ENCODE measurements around the gene ARHGEF17. TPM values are rescaled to one million over a fixed set of nuclear protein-coding genes. Genes with fewer than 3 reads are reported as not detected.
A peak's percentile ranks its signal among the peaks of the same experiment; 100 is the strongest.

The ARHGEF17 gene
- total RNA-seq, 1 experiment from 2014 or later: 17.5 TPM

DNA sequence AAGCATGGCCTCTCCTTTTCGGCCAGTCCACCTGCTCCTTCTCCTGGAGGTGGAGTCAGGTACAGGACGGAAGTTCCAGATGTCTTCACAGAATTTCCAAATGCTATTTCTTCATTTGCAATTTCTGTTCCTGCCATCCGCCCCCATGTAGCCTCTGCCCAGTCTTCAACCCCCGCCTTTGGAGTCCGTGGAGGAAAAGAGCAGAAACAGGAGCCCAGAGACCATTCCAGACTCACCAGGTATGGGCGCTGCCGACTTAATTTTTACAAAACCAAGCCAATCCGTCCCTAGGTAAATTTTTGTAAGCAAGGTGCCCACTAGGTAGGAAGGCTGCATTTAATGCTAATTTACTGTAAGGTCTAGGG lies 97.1 kb downstream of the ARHGEF17 start:
- DNase-seq (ENCODE audit: low read depth): no peak

DNA sequence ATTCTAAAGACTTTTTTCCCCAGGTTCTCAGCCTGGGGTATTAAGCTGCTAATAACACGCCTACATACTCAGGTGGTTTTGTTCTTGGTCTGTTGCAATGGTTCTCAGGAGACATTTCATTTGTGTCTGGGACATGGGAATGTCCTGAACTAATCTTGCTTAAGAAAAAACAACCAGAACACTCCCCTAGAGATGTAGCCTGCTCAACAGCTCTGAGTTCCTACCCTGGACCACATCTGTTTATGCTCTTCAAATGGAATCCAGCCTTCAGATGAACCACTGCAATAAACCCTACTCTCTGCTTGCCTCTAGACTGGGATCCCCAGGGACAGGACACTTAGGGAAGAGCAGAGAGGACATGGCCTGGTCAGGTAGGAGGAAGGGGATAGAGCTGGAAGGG lies 98.1 kb downstream of the ARHGEF17 start:
- DNase-seq (ENCODE audit: low read depth): no peak

DNA sequence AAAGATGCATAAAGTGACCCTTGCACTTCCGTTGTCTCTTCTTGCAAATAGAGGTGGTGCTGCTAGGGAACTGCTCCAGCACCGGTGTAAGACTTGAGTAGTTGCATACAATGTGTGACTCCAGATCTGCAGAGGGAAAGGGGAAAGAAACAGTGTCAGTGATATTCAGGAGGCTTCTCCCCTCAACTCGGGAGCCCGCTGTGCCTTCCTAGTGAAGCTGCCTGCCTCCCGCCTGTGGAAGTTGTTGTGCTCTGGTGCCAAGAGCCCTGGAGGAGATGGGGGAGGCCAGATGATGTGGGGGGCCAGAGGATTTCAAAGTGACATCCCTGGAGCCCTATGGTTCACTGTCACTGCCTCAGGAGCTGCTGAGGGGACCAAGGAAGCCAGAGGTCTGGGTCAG lies 98.5 kb downstream of the ARHGEF17 start:
- DNase-seq (ENCODE audit: low read depth): no peak

DNA sequence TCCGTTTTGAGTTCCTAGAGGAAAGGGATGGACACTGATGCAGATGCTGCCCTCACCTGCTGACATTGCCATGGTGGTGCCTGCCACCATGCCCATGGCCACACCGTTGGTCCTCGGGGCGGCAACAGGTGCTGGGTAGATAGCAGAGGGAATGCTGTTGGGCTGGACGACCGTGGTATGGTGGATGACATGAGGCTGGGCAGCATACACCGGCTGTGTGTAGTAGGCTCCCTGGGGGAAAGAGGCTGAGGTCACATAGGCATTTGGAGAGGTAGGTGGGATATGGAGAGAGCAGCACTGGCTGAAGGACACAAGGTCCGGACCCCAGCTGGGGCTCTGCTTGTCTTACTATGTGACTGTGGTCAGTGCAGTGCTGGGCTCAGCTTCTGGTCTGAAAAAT lies 101.4 kb downstream of the ARHGEF17 start:
- DNase-seq (ENCODE audit: low read depth): no peak

DNA sequence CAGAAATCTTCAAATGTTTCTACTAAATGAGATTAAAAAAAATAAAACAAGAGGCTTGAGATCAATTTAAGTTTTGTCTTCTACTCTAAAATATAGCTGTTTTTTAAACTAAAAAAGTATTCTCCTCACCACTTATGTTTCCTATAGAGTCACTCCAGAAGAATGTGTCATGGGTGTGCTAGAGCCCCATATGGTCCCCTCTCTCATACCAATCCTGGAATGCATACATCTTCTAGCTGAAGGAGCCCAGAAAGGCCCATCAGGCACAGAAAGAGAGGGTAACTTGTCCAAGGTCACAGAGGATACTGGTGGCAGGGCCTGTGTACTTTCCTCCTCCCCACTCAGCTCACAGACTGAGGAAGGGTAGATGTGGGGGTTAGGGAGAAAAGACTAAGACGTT lies 102.6 kb downstream of the ARHGEF17 start:
- no peak for DNase-seq (ENCODE audit: low read depth)

DNA sequence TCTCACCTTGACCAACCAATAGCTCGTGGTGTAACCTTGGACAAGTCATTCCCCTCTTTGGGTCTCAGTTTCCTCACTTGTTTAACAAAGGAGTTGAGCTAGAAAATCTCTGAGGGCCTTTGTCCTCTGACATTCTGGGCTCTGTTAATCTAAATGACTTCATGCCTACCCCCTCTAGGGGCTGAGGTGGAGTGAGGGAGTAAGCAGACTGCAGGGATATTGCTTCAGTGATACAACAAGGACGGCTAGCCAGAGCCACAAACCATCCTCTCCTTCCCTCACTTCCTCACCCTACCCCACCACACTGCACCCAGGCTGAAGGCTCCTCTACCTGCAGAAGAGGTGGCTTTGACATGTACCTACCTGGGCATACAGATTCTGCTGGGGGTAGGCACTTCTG lies 103.0 kb downstream of the ARHGEF17 start:
- DNase-seq (ENCODE audit: low read depth): no peak

DNA sequence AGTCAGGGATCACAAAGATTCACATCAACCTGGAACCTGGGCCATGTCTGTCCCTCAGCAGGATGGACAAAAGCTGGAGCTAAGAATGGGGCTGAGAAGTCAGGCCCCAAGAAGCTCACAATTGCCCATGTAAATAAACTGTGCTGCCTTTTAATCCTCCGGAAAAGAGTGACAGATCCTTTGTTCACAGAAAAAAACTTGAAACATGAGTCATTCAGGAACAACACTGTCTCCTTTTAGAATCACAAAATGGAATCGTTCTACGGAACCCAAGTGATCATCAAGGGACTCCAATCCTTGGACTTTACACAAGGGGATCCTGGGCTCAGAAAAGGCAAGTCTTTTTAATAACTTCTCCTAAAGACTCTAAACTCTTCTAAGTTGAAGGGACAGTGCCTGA lies 104.2 kb downstream of the ARHGEF17 start:
- peak; percentile 70 for DNase-seq (ENCODE audit: low read depth)

DNA sequence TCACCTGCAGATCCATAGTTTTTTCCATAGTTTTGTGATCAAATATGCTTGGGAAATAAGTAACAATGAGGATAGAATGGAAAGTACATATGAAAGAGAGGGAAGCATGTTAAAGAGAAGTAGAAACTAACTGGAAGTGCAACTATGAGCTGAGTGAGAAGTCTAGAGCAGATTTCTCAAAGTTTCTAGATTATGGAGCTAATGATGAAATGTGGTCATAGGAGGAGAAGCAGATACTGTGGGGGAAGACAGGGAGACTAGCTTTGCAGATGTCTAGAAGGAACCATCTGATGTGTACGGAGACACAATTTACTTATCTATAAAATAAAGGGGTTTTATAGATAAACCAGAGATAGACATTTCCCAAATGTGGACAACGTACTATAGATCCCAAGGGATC lies 105.2 kb downstream of the ARHGEF17 start:
- no peak for DNase-seq (ENCODE audit: low read depth)

DNA sequence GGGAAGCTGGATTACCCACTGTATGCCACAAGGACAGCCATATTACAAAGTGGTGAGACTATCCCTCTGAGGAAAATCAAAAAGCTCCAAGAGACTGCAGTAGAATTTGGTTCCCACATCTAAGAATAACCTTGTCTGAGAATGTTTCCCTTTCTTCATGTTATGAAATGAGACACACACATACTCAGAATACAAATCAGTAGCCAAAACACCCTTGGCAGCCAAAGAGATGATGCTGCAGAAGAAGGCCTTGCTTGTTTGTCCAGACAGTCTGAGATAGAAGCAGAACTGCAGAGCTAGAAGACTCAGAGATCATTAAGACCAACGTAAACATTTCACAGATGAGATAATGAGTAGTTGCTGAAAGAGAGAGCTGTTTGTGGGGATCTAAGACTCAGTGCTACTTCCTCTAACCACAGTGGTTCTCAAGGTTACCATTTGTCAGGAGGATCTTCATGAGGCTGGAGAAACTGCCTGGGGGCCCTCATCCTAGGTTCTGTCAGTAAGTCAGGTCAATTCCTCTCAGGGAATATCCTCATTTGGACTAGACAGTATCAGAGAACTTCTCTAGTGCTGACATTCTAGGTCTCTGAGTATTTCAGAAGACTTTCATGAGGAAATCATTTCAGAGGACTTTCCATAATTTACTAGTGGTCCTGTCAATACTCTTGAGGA lies 107.0 kb downstream of the ARHGEF17 start:
- peak; percentile 44 for DNase-seq (ENCODE audit: low read depth)

DNA sequence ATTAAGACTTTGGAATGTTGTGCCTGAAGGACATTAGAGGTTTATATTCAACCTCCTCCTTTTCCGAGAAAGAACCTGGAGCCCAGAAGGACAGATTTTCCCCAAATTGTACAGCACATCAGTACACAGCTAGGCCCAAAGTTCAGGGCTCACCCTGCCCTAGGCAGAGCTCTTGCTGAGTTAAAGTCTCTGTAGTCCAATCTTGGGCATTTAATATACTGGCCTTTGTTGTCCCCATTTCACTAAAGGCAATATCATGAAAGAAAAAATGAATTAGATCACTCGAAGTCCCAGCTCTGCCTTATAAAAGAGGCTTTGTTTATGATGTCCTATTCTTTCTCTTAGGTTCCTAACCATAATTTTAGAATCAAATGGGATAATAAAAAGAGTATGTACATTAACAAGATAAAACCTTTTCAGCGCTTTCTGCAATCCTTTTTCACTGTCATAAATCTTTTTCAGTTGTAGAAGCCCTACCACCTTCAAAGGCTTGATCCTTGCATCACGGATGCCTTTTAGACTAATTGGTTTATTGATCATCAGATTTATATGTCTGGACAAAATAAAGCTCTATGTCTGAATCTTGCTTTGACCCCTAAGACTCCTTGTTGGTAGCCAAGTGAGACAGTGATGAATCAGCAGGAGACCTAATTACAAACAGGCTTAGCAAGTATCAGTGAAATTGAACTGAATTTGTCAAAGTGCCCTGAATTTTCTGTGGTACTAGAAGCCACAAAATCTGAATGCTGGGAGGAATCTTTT lies 108.0 kb downstream of the ARHGEF17 start:
- peak; percentile 53 for DNase-seq (ENCODE audit: low read depth)

DNA sequence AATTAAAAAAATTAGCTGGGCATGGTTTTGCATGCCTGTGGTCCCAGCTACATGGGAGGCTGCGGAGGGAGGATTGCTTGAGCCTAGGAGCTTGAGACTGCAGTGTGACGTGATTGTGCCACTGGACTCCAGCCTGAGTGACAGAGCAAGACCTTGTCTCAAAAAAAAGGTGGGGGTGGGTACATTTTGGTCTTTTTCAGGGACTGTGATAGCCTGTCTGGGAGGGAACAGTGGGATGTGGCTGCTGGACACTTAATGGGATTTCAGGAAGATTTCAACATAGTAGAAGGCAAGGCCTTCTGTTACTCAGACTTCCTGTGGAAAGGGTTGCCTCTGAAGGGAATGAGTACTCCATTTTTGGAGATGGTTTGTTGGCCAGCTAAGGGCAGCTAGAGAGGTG lies 108.7 kb downstream of the ARHGEF17 start:
- DNase-seq (ENCODE audit: low read depth): no peak

Other genes with a start within 250 kb of the ARHGEF17 start
- 6.6 and 10.3 TPM in 2 replicates for gene FCHSD2, start 166.0 kb upstream of the ARHGEF17 start, total RNA-seq (2014; rRNA removed; shearing (Covaris generic))
- gene P2RY2, start 90.0 kb upstream of the ARHGEF17 start, total RNA-seq (2014; rRNA removed; shearing (Covaris generic)): 0.30 and 0.84 TPM in 2 replicates
- 3.3 and 5.6 TPM in 2 replicates for gene P2RY6, start 35.9 kb upstream of the ARHGEF17 start, total RNA-seq (2014; rRNA removed; shearing (Covaris generic))
- gene RELT, start 68.1 kb downstream of the ARHGEF17 start, total RNA-seq (2014; rRNA removed; shearing (Covaris generic)): 6.6 and 10.8 TPM in 2 replicates